HepG2 (cell line): Measurements from ENCODE around the gene DPP6. TPM values are rescaled to one million over a fixed set of nuclear protein-coding genes. Genes with fewer than 3 reads are reported as not detected.

ENCODE experiments used
- ATAC-seq: fragments of 200-7000 bp; cut with Tn5 transposase; 3 replicates; pipeline ENCODE4 v1.9.1; 2020; ENCODE audit warnings: mild to moderate bottlenecking, moderate library complexity
- BruUV-seq: library from RNA; stranded (reverse); fragments of 400-500 nt; replicated peaks from 2 replicates; lab custom pipeline; 2021; lab: Mats Ljungman, UMichigan
- CTCF ChIA-PET: fragments of 300-600 bp; formaldehyde crosslinking; extraction: SDS; loops from one replicate; lab custom pipeline; 2021; ENCODE audit warnings: low total read pairs, inconsistent platforms, low intra/inter-chr PET ratio; lab: Yijun Ruan, JAX
- POLR2A ChIA-PET: fragments of 350-600 bp; sonication (Branson Sonifier 250); formaldehyde crosslinking; loops from one replicate; lab custom pipeline; 2020; ENCODE audit warnings: antibody characterized with exemption, inconsistent platforms; lab: Yijun Ruan, JAX
- DNase-seq: peaks from one replicate; pipeline ENCODE4 v3.0.0-alpha.2; 2015; ENCODE audit warnings: low spot score
- FAIRE-seq: peaks from 3 replicates; lab custom pipeline; 2011; peaks lifted over from hg19 to GRCh38; lab: Jason Lieb, UNC
- H2AFZ ChIP-seq: one replicate; pipeline ENCODE4 v1.6.1; 2011; ENCODE audit warnings: low read length, inconsistent platforms
- H3K27ac ChIP-seq: fragments of 300-600 bp; 3 replicates; pipeline ENCODE4 v1.8.0; 2011; ENCODE audit warnings: mixed run types, mild to moderate bottlenecking, mixed read lengths, low read length, inconsistent platforms; ENCODE audit not compliant: insufficient read depth; ENCODE audit errors: extremely low read length
- H3K27me3 ChIP-seq, 2 experiments: fragments of 200-600 bp in 1 of 2; 2 replicates in 1 of 2; 3 replicates in 1 of 2; pipeline versions ENCODE4 v1.6.0 to v1.8.0; 2011; ENCODE audit warnings: low read length in 2 of 2, mild to moderate bottlenecking in 2 of 2, moderate library complexity in 2 of 2, inconsistent platforms in 1 of 2; ENCODE audit not compliant: insufficient read depth in 2 of 2, control insufficient read depth in 1 of 2
- H3K36me3 ChIP-seq, 2 experiments: fragments of 200-600 bp in 1 of 2; replicated peaks in 1 of 2; 2 replicates in 1 of 2; 3 replicates in 1 of 2; pipeline versions ENCODE4 v1.5.1 to v1.8.0; 2011; ENCODE audit warnings: low read length in 2 of 2, inconsistent platforms in 1 of 2; ENCODE audit not compliant: insufficient read depth in 2 of 2, control insufficient read depth in 1 of 2
- H3K4me1 ChIP-seq: 2 replicates; pipeline ENCODE4 v1.5.1; 2012; ENCODE audit warnings: low read length, inconsistent platforms; ENCODE audit not compliant: insufficient read depth
- H3K4me2 ChIP-seq: 2 replicates; pipeline ENCODE4 v1.6.0; 2011; ENCODE audit warnings: low read depth, low read length, inconsistent platforms
- H3K4me3 ChIP-seq, 3 experiments: fragments of 200-600 bp in 1 of 3; sonication (generic), shearing (Covaris generic) in 1 of 3; replicated peaks in 1 of 3; 2 replicates each; pipeline ENCODE4 v1.5.1; 2011 to 2016; ENCODE audit warnings: low read length in 3 of 3, inconsistent platforms in 2 of 3, low read depth in 2 of 3, mild to moderate bottlenecking in 2 of 3, control low read depth in 1 of 3, mixed read lengths in 1 of 3; ENCODE audit not compliant: insufficient read depth in 1 of 3
- H3K79me2 ChIP-seq: one replicate; pipeline ENCODE4 v1.6.1; 2011; ENCODE audit warnings: low read length, inconsistent platforms; ENCODE audit not compliant: insufficient read depth
- H3K9ac ChIP-seq: 2 replicates; pipeline ENCODE4 v1.6.0; 2011; ENCODE audit warnings: mild to moderate bottlenecking, low read depth, low read length, inconsistent platforms; ENCODE audit not compliant: insufficient read depth
- H3K9me3 ChIP-seq: 2 replicates; pipeline ENCODE4 v1.5.1; 2012; ENCODE audit warnings: mild to moderate bottlenecking, low read length
- H4K20me1 ChIP-seq: 2 replicates; pipeline ENCODE4 v1.6.0; 2011; ENCODE audit warnings: inconsistent platforms, mild to moderate bottlenecking, low read length, moderate library complexity; ENCODE audit not compliant: insufficient read depth
- ARHGAP35 ChIP-seq: sonication (generic); formaldehyde crosslinking; IDR thresholded peaks from 2 replicates; pipeline ENCODE4 v1.9.0; 2022; ENCODE audit warnings: mild to moderate bottlenecking, inconsistent platforms, moderate library complexity, missing genetic modification reagents, borderline replicate concordance
- BRD4 ChIP-seq: sonication (generic); formaldehyde crosslinking; IDR thresholded peaks from 2 replicates; pipeline ENCODE4 v1.4.0; 2020; ENCODE audit warnings: missing genetic modification reagents
- DNMT1 ChIP-seq: sonication (generic); formaldehyde crosslinking; IDR thresholded peaks from 2 replicates; pipeline ENCODE4 v1.5.1; 2020; ENCODE audit warnings: mild to moderate bottlenecking, missing genetic modification reagents
- EHMT2 ChIP-seq: fragments of 200-600 bp; sonication (generic); IDR thresholded peaks from 2 replicates; pipeline ENCODE4 v1.7.0; 2017; ENCODE audit warnings: antibody characterized with exemption, low read depth, low read length, borderline replicate concordance
- EZH2 ChIP-seq: conservative IDR thresholded peaks from 2 replicates; pipeline ENCODE4 v1.6.1; 2012; ENCODE audit warnings: mild to moderate bottlenecking, low read depth, low read length, moderate library complexity
- MAFG ChIP-seq: sonication (generic); formaldehyde crosslinking; IDR thresholded peaks from 2 replicates; pipeline ENCODE4 v1.5.1; 2020; ENCODE audit warnings: mild to moderate bottlenecking, missing genetic modification reagents
- POLR2G ChIP-seq: fragments of 200-400 bp; formaldehyde crosslinking; IDR thresholded peaks from 2 replicates; pipeline ENCODE4 v1.6.1; 2018; ENCODE audit warnings: mild to moderate bottlenecking, low read depth, low read length, moderate library complexity
- SMC3 ChIP-seq: IDR thresholded peaks from 2 replicates; pipeline ENCODE4 v1.6.1; 2011; ENCODE audit warnings: low read length, improper control_type of control experiment
- SOX5 ChIP-seq: IDR thresholded peaks from 2 replicates; pipeline ENCODE4 v1.6.1; 2016; ENCODE audit warnings: borderline replicate concordance
- YEATS4 ChIP-seq: sonication (generic); formaldehyde crosslinking; IDR thresholded peaks from 2 replicates; pipeline ENCODE4 v1.4.0; 2020; ENCODE audit warnings: missing genetic modification reagents, borderline replicate concordance
- ZNF235 ChIP-seq: sonication (generic); formaldehyde crosslinking; IDR thresholded peaks from 2 replicates; pipeline ENCODE4 v1.8.1; 2023; ENCODE audit warnings: mild to moderate bottlenecking, missing genetic modification reagents, borderline replicate concordance
- ZNF431 ChIP-seq: sonication (generic); formaldehyde crosslinking; IDR thresholded peaks from 2 replicates; pipeline ENCODE4 v1.9.0; 2022; ENCODE audit warnings: missing genetic modification reagents, low read depth, mild to moderate bottlenecking, borderline replicate concordance
- ZNF570 ChIP-seq: sonication (generic); formaldehyde crosslinking; IDR thresholded peaks from 2 replicates; pipeline ENCODE4 v1.4.0; 2020; ENCODE audit warnings: mild to moderate bottlenecking, missing genetic modification reagents, borderline replicate concordance
- ZNF629 ChIP-seq: sonication (generic); formaldehyde crosslinking; conservative IDR thresholded peaks from 2 replicates; pipeline ENCODE4 v1.5.0; 2020; ENCODE audit warnings: missing genetic modification reagents
- ZNF670 ChIP-seq: sonication (generic); formaldehyde crosslinking; IDR thresholded peaks from 2 replicates; pipeline ENCODE4 v1.8.0; 2022; ENCODE audit warnings: mild to moderate bottlenecking, missing genetic modification reagents, borderline replicate concordance
- ZZZ3 ChIP-seq: sonication (generic); formaldehyde crosslinking; IDR thresholded peaks from 2 replicates; pipeline ENCODE4 v1.4.0; 2020; ENCODE audit warnings: missing genetic modification reagents, mild to moderate bottlenecking, borderline replicate concordance
- WGBS: methylation state at CpG from one replicate; pipeline ENCODE4 v1.1.6; 2017; ENCODE audit warnings: low lambda C conversion rate; 5-methylcytosine and 5-hydroxymethylcytosine counted together
- in situ Hi-C: cut with HindIII; loops from 2 replicates; pipeline ENCODE4 v1.10.0; 2017; ENCODE audit warnings: low pct_unique_long_range_greater_than_20kb; ENCODE audit not compliant: extremely low pct_ligation_motif_present
- intact Hi-C: fragments of 100-400 bp; cut with micrococcal nuclease; formaldehyde crosslinking; loops from one replicate; pipeline ENCODE4 v1.10.0; 2022; ENCODE audit not compliant: unreplicated experiment
- polyA plus RNA-seq, 8 experiments: library from polyadenylated mRNA; depleted of rRNA in 3 of 8; stranded (reverse) in 7 of 8; unstranded in 1 of 8; fragments of >200 nt; fragmentation: Illumina TruSeq in 4 of 8; extraction: Trizol in 4 of 8; gene quantifications; 2 replicates each; pipeline versions ENCODE4 v1.2.1 to v1.2.3, GENCODE V29; 2011 to 2016; ENCODE audit warnings: low read depth in 4 of 8, missing spikeins in 1 of 8, mixed read lengths in 1 of 8; ENCODE audit not compliant: insufficient read depth in 1 of 8
- total RNA-seq, 5 experiments: library from RNA; depleted of rRNA; stranded (reverse); fragments of >200 nt; fragmentation: Illumina TruSeq; extraction: Trizol; gene quantifications; 2 replicates each; pipeline ENCODE4 v1.2.3, GENCODE V29; 2016; ENCODE audit warnings: low read depth in 1 of 5
- TF ChIP-seq, protein P1 (sequence below): sonication (generic); formaldehyde crosslinking; IDR thresholded peaks from 2 replicates; pipeline ENCODE4 v1.5.1; 2020; ENCODE audit warnings: missing genetic modification reagents, mild to moderate bottlenecking, borderline replicate concordance
- TF ChIP-seq, protein P2 (sequence below): sonication (generic); formaldehyde crosslinking; IDR thresholded peaks from 2 replicates; pipeline ENCODE4 v1.8.1; 2023; ENCODE audit warnings: mild to moderate bottlenecking, missing genetic modification reagents

The DPP6 gene
- total and polyA plus RNA-seq, 2 of the 13 experiments (the other 11 are each of a cell fraction or from before 2014, with no cell fraction given): not detected

DNA sequence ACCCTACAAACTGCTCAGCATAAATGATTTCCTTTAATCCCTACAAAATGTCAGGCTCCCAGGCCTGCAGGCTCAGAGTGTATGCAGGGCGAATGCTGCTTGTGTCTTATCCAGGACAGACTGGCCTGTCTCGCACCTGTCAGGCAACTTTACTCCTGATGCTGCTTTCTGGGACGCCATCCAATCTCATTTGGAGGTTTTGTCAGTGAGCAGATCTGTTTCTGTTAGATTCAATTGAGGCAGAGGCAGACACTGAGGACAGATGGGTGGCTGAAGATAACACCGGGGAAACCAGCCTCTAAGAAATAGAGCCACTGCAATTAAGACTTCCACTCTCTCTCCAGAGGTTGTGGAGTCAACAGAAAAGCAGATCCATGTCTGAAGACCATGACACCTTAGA, 115.6 kb downstream of the DPP6 start:
- Histone ChIP-seq H4K20me1 (no peaks in the 10 kb centered on the region), H3K4me1 (no peaks in the 10 kb centered on the region), H3K9ac (no peak overlapping the region), H3K4me2 (no peak overlapping the region), H2AFZ (no peak overlapping the region), H3K27me3 (no peaks in the 10 kb centered on the region; a peak in 2 of 5 replicates), H3K9me3 (no peaks in the 10 kb centered on the region), H3K27ac (no peak overlapping the region), H3K79me2 (no peaks in the 10 kb centered on the region), H3K36me3 (no peaks in the 10 kb centered on the region), H3K4me3 (no peak overlapping the region)
- in situ Hi-C loops (no loop called here), intact Hi-C loops (no loop called here)
- no peak for TF ChIP-seq EHMT2
- TF ChIP-seq EZH2: no peak
- no peak for TF ChIP-seq ARHGAP35
- no peak for TF ChIP-seq MAFG (CRISPR knock-in tag)
- TF ChIP-seq YEATS4: no peak
- TF ChIP-seq POLR2G: no peak
- no peak for TF ChIP-seq ZZZ3 (CRISPR knock-in tag)
- BruUV-seq: no TSS peak
- ChIA-PET CTCF (no interaction called here), POLR2A (no interaction called here)
- FAIRE-seq: no peak
- DNase-seq: no peak
- WGBS: 3% methylated on average over 4 of the region's 4 CpGs
- ATAC-seq: no peak

DNA sequence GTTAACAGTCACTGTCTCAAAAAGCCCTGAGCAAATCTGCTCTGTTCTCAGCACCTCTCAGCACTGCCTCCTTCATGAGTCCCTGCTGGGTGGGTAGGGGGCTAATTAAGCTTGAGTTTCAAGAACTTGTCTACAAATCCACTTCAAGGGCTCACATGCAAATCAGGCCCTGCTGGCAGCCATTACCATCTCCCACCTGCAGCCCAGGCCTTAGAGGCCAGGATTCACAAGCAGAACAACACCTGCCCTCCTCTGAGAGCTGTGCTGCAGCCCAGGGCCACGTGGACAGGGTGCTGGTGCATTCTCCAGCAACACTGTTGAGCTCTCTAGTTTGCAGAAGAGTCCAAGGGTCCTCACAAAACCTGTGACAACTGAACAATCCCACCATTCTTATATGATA, 119.2 kb downstream of the DPP6 start:
- WGBS: no CpG with 5 or more reads among the region's 1 CpG
- no peak overlapping the region for H2AFZ ChIP-seq
- POLR2A ChIA-PET: no interaction called here
- H3K4me3 ChIP-seq: no peak overlapping the region
- no peaks in the 10 kb centered on the region for H4K20me1 ChIP-seq
- H3K36me3 ChIP-seq: no peaks in the 10 kb centered on the region
- ATAC-seq (no peak), DNase-seq (no peak), FAIRE-seq (no peak)
- intact Hi-C loops (no loop called here), in situ Hi-C loops (no loop called here)
- no peaks in the 10 kb centered on the region for H3K4me1 ChIP-seq
- H3K27me3 ChIP-seq: no peaks in the 10 kb centered on the region; a peak in 2 of 5 replicates
- H3K27ac ChIP-seq: no peak overlapping the region
- CTCF ChIA-PET: no interaction called here
- no peak overlapping the region for H3K9ac ChIP-seq
- BruUV-seq: no TSS peak
- no peaks in the 10 kb centered on the region for H3K79me2 ChIP-seq
- no peak overlapping the region for H3K4me2 ChIP-seq
- H3K9me3 ChIP-seq: no peaks in the 10 kb centered on the region
- TF ChIP-seq ZNF570 (CRISPR knock-in tag) (no peak), BRD4 (CRISPR knock-in tag) (no peak), DNMT1 (no peak), ZNF629 (CRISPR knock-in tag) (no peak), ZNF431 (CRISPR knock-in tag) (no peak), SMC3 (no peak), SOX5 (no peak), ZNF235 (no peak), ZNF670 (CRISPR knock-in tag) (no peak)
- TF ChIP-seq, protein P1, sequence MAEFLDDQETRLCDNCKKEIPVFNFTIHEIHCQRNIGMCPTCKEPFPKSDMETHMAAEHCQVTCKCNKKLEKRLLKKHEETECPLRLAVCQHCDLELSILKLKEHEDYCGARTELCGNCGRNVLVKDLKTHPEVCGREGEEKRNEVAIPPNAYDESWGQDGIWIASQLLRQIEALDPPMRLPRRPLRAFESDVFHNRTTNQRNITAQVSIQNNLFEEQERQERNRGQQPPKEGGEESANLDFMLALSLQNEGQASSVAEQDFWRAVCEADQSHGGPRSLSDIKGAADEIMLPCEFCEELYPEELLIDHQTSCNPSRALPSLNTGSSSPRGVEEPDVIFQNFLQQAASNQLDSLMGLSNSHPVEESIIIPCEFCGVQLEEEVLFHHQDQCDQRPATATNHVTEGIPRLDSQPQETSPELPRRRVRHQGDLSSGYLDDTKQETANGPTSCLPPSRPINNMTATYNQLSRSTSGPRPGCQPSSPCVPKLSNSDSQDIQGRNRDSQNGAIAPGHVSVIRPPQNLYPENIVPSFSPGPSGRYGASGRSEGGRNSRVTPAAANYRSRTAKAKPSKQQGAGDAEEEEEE (CRISPR knock-in tag): no peak
- TF ChIP-seq, protein P2, sequence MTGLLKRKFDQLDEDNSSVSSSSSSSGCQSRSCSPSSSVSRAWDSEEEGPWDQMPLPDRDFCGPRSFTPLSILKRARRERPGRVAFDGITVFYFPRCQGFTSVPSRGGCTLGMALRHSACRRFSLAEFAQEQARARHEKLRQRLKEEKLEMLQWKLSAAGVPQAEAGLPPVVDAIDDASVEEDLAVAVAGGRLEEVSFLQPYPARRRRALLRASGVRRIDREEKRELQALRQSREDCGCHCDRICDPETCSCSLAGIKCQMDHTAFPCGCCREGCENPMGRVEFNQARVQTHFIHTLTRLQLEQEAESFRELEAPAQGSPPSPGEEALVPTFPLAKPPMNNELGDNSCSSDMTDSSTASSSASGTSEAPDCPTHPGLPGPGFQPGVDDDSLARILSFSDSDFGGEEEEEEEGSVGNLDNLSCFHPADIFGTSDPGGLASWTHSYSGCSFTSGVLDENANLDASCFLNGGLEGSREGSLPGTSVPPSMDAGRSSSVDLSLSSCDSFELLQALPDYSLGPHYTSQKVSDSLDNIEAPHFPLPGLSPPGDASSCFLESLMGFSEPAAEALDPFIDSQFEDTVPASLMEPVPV (CRISPR knock-in tag): no peak
